Activated CD4-positive, alpha-beta T cell treated with anti-CD3 and anti-CD28 coated beads, Interleukin-2, Interleukin-6, amounts not matched to agents 100 ng/mL and 50 ng/mL, durations not matched to agents 16 hours and 8 hours (primary cell): Measurements from ENCODE around the gene C1orf56.
"Not testable (repeated sequence)": the region's sequence is repeated elsewhere in the genome, so short reads cannot be mapped to it uniquely, and the experiment has no call there.

ENCODE experiments used
- DNase-seq: peaks from one replicate; pipeline ENCODE4 v3.0.0-alpha.2; 2020

Gene C1orf56

GRCh38 chr1:151065089-151065645 is 17.6 kb downstream of the C1orf56 start:
- DNase-seq, result no peak

DNA sequence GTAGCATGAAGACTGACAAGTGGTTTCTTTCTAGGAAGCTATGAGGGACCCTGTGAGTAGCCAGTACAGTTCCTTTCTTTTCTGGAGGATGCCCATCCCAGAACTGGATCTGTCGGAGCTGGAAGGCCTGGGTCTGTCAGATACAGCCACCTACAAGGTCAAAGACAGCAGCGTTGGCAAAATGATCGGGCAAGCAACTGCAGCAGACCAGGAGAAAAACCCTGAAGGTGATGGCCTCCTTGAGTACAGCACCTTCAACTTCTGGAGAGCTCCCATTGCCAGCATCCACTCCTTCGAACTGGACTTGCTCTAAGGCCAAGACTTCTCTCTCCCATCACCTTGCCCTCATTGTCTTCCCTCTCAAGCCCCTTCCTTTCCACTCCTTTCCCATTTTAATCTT is 19.6 kb downstream of the C1orf56 start:
- no peak for DNase-seq

- DNase-seq, result no peak
Measured at GRCh38 chr1:151069103-151069486, 21.5 kb downstream of the C1orf56 start.

GRCh38 chr1:151070474-151071276 is 23.1 kb downstream of the C1orf56 start, which contains the start of gene GABPB2:
Gene GABPB2, plus strand, starts transcription at chr1:151070761. Its CDS starts 17,429 bp downstream, at chr1:151088190.
- peak; percentile 95 for DNase-seq

GRCh38 chr1:151072224-151072623 is 24.7 kb downstream of the C1orf56 start:
- no peak for DNase-seq

DNA sequence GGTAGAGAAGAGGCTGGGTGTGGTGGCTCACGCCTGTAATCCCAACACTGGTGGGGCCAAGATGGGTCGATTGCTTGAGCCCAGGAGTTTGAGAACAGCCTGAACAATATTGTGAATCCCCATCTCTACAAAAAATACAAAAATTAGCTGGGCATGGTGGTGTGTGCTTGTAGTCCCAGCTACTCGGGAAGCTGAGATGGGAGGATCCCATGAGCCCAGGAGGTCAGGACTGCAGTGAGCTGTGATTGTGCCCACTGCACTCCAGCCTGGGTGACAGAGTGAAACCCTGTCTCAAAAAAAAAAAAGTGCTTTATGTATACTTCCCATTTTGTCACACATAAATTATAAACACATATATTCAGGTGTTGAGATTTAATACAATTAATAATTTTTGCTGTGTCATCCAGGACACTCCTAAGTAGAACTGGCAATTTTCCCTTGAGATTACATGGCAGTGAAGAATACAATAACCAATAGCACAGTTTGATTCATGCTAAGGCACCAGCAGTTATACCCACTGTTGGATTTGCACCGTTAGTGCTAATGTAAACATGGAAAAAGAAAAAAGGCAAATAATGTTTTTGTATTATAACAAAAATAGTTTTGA is 38.5 kb downstream of the C1orf56 start:
- no peak for DNase-seq

GRCh38 chr1:151097426-151097825 is 49.9 kb downstream of the C1orf56 start:
- DNase-seq, result not testable (repeated sequence)

GRCh38 chr1:151098126-151098525 is 50.6 kb downstream of the C1orf56 start:
- DNase-seq, result no peak
